Osteoblast (primary cell): Measurements from ENCODE around the gene POLA1. TPM values are rescaled to one million over a fixed set of nuclear protein-coding genes. Genes with fewer than 3 reads are reported as not detected.
A peak's percentile ranks its signal among the peaks of the same experiment; 100 is the strongest.

Source experiments
- DNase-seq: peaks from one replicate; pipeline ENCODE4 v3.0.0; 2011; ENCODE audit warnings: low spot score, mixed read lengths; ENCODE audit not compliant: insufficient read length; ENCODE audit errors: missing footprints
- H2AFZ ChIP-seq: 2 replicates; pipeline ENCODE4 v1.6.0; 2011; ENCODE audit warnings: mild to moderate bottlenecking, low read length
- H3K27ac ChIP-seq: 2 replicates; pipeline ENCODE4 v1.5.1; 2011; ENCODE audit warnings: mild to moderate bottlenecking, low read depth, low read length, moderate library complexity
- H3K27me3 ChIP-seq: 2 replicates; pipeline ENCODE4 v1.6.0; 2012; ENCODE audit warnings: mild to moderate bottlenecking, control low read depth, inconsistent platforms, low read length, moderate library complexity; ENCODE audit not compliant: insufficient read depth
- H3K36me3 ChIP-seq: 2 replicates; pipeline ENCODE4 v1.5.1; 2011; ENCODE audit warnings: mild to moderate bottlenecking, low read length, control low read depth, moderate library complexity; ENCODE audit not compliant: insufficient read depth
- H3K4me1 ChIP-seq: 2 replicates; pipeline ENCODE4 v1.5.1; 2011; ENCODE audit warnings: mild to moderate bottlenecking, low read length, control low read depth, moderate library complexity; ENCODE audit not compliant: insufficient read depth
- H3K4me2 ChIP-seq: 2 replicates; pipeline ENCODE4 v1.6.0; 2011; ENCODE audit warnings: mild to moderate bottlenecking, low read length; ENCODE audit not compliant: insufficient read depth
- H3K4me3 ChIP-seq: fragments of 200-600 bp; sonication (generic); 3 replicates; pipeline ENCODE4 v1.5.1; 2012; ENCODE audit warnings: mild to moderate bottlenecking, low read length, inconsistent platforms; ENCODE audit not compliant: insufficient read depth
- H3K79me2 ChIP-seq: 2 replicates; pipeline ENCODE4 v1.6.0; 2012; ENCODE audit warnings: mild to moderate bottlenecking, low read length, control low read depth, inconsistent platforms; ENCODE audit not compliant: insufficient read depth
- H3K9me3 ChIP-seq: 2 replicates; pipeline ENCODE4 v1.5.1; 2011; ENCODE audit warnings: low read depth, low read length, control low read depth
- H4K20me1 ChIP-seq: 2 replicates; pipeline ENCODE4 v1.6.0; 2012; ENCODE audit warnings: mild to moderate bottlenecking, low read length, control low read depth; ENCODE audit not compliant: insufficient read depth
- CTCF ChIP-seq: IDR thresholded peaks from 2 replicates; pipeline ENCODE4 v1.5.1; 2011; ENCODE audit warnings: mild to moderate bottlenecking, low read depth, low read length, moderate library complexity; ENCODE audit errors: extremely low read depth
- total RNA-seq: library from RNA; depleted of rRNA; stranded (reverse); fragments of >200 nt; gene quantifications from 2 replicates; pipeline ENCODE4 v1.2.3, GENCODE V29; 2012

The POLA1 gene
- total RNA-seq, 1 donor: 11.9 TPM

DNA sequence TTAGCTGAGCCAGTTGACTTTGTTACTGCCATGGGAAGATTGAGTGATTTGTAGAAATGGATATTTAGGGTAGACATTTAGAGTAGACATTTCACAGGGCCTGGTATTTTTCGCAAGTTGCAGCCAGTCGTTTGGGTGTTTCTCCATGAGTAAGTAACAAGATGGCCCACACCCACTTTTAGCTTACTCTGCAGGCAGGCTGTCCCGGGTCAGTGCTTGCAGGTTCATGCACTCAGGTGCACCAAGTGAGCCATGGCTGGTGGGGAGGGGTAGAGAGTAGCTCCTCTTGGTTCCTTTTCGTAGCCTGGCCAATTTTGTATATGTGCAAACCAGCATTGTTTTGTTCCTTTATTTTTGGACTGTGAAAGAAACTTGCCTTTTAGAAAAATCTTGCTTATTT, 145.6 kb downstream of the POLA1 start:
- Histone ChIP-seq H3K4me3 (no peak overlapping the region), H3K27me3 (no peaks in the 10 kb centered on the region), H3K4me1 (no peaks in the 10 kb centered on the region), H3K9me3 (no peaks in the 10 kb centered on the region), H2AFZ (no peak overlapping the region), H3K27ac (no peak overlapping the region), H4K20me1 (no peaks in the 10 kb centered on the region), H3K79me2 (no peaks in the 10 kb centered on the region), H3K4me2 (no peak overlapping the region), H3K36me3 (no peaks in the 10 kb centered on the region)
- DNase-seq: no peak
- no peak for TF ChIP-seq CTCF

- no peaks in the 10 kb centered on the region for H4K20me1 ChIP-seq
- TF ChIP-seq CTCF: no peak
- H3K4me1 ChIP-seq: no peaks in the 10 kb centered on the region
- H3K36me3 ChIP-seq: no peaks in the 10 kb centered on the region
- no peaks in the 10 kb centered on the region for H3K9me3 ChIP-seq
- H2AFZ ChIP-seq: no peak overlapping the region
- no peak overlapping the region for H3K4me3 ChIP-seq
- H3K79me2 ChIP-seq: no peaks in the 10 kb centered on the region
- H3K27me3 ChIP-seq: no peaks in the 10 kb centered on the region
- H3K4me2 ChIP-seq: no peak overlapping the region
- DNase-seq: no peak
- H3K27ac ChIP-seq: no peak overlapping the region
These were observed 148.8 kb downstream of the POLA1 start for GRCh38 chrX:24842486-24842885.

GRCh38 chrX:24846550-24847150, 152.9 kb downstream of the POLA1 start:
- Histone ChIP-seq H4K20me1 (no peaks in the 10 kb centered on the region), H2AFZ (no peak overlapping the region), H3K79me2 (no peaks in the 10 kb centered on the region), H3K27ac (no peak overlapping the region), H3K36me3 (no peaks in the 10 kb centered on the region), H3K4me1 (no peaks in the 10 kb centered on the region), H3K27me3 (no peaks in the 10 kb centered on the region), H3K4me3 (no peak overlapping the region), H3K9me3 (no peaks in the 10 kb centered on the region), H3K4me2 (no peak overlapping the region)
- DNase-seq: no peak
- TF ChIP-seq CTCF: no peak

GRCh38 chrX:24851289-24851688, 157.6 kb downstream of the POLA1 start:
- Histone ChIP-seq H3K4me3 (no peak overlapping the region), H2AFZ (no peak overlapping the region), H3K4me1 (no peaks in the 10 kb centered on the region), H4K20me1 (no peaks in the 10 kb centered on the region), H3K27ac (no peak overlapping the region), H3K27me3 (no peaks in the 10 kb centered on the region), H3K79me2 (no peaks in the 10 kb centered on the region), H3K36me3 (no peaks in the 10 kb centered on the region), H3K4me2 (no peak overlapping the region), H3K9me3 (no peaks in the 10 kb centered on the region)
- DNase-seq: peak; percentile 1
- no peak for TF ChIP-seq CTCF
